Measurements from ENCODE around the gene FZD10. TPM values are rescaled to one million over a fixed set of nuclear protein-coding genes. Genes with fewer than 3 reads are reported as not detected.

FZD10 gene
- total and polyA plus RNA-seq, 2 experiments from 2014 or later = 0.11 to 0.45 TPM

DNA sequence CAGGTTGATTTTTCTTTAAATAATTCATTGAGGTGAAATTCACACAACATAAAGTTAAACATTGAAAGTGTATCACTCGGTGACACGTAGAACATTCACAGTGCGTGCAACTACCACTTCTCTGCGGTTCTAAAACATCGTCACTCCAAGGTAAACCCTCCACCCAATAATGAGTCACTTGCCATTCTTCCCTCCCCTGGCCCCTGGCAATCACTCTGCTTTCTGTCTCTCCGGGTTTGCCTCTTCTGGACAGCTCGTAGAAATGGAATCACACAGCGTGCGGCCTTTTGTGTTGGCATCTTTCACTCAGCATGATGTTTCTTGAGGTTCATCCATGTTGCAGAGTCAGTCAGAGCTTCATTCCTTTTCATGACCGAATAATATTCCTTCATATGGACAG, 18.9 kb downstream of the FZD10 start:
- no peak overlapping the region for H3K4me3 ChIP-seq
- H4K20me1 ChIP-seq (replicated peaks; ENCODE audit: insufficient read depth) = no peaks in the 10 kb centered on the region
- H3K4me1 ChIP-seq (ENCODE audit: insufficient read depth) = no peaks in the 10 kb centered on the region
- peaks cover 45% of the 10 kb centered on the region for H3K36me3 Mint-ChIP-seq (ENCODE audit: low read depth)
- peaks cover 6% of the 10 kb centered on the region for H3K27me3 Mint-ChIP-seq (ENCODE audit: insufficient read depth, low read depth, poor library complexity)
- peaks cover 100% of the 10 kb centered on the region for H3K9me3 Mint-ChIP-seq
- no peak overlapping the region for H3K4me2 ChIP-seq
- H2AFZ ChIP-seq = no peak overlapping the region
- H3K27ac Mint-ChIP-seq = no peak overlapping the region
- no peaks in the 10 kb centered on the region for H3K79me2 ChIP-seq (replicated peaks; ENCODE audit: insufficient read depth)
- TF ChIP-seq NANOG (IDR thresholded peaks at IDR 0.05; ENCODE audit: borderline replicate concordance) (no peak), JUNB (IDR thresholded peaks at IDR 0.05; ENCODE audit: unreplicated experiment) (no peak), ZNF331 (CRISPR knock-in tag; IDR thresholded peaks at IDR 0.05; ENCODE audit: low read depth) (no peak), EZH2 (IDR thresholded peaks at IDR 0.05; ENCODE audit: low read depth, unreplicated experiment) (no peak), CREB1 (CRISPR knock-in tag; IDR thresholded peaks at IDR 0.05; ENCODE audit: low read depth) (no peak), STAT1 (IDR thresholded peaks at IDR 0.05; ENCODE audit: unreplicated experiment) (no peak), POLR2AphosphoS5 (IDR thresholded peaks at IDR 0.05; ENCODE audit: low read depth) (no peak), EZH2phosphoT487 (IDR thresholded peaks at IDR 0.05; ENCODE audit: unreplicated experiment) (no peak), ZNF114 (CRISPR knock-in tag; IDR thresholded peaks at IDR 0.05) (no peak)
- TF ChIP-seq, protein P1, sequence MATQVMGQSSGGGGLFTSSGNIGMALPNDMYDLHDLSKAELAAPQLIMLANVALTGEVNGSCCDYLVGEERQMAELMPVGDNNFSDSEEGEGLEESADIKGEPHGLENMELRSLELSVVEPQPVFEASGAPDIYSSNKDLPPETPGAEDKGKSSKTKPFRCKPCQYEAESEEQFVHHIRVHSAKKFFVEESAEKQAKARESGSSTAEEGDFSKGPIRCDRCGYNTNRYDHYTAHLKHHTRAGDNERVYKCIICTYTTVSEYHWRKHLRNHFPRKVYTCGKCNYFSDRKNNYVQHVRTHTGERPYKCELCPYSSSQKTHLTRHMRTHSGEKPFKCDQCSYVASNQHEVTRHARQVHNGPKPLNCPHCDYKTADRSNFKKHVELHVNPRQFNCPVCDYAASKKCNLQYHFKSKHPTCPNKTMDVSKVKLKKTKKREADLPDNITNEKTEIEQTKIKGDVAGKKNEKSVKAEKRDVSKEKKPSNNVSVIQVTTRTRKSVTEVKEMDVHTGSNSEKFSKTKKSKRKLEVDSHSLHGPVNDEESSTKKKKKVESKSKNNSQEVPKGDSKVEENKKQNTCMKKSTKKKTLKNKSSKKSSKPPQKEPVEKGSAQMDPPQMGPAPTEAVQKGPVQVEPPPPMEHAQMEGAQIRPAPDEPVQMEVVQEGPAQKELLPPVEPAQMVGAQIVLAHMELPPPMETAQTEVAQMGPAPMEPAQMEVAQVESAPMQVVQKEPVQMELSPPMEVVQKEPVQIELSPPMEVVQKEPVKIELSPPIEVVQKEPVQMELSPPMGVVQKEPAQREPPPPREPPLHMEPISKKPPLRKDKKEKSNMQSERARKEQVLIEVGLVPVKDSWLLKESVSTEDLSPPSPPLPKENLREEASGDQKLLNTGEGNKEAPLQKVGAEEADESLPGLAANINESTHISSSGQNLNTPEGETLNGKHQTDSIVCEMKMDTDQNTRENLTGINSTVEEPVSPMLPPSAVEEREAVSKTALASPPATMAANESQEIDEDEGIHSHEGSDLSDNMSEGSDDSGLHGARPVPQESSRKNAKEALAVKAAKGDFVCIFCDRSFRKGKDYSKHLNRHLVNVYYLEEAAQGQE (IDR thresholded peaks at IDR 0.05; ENCODE audit: unreplicated experiment) = no peak
- TF ChIP-seq, protein P2, sequence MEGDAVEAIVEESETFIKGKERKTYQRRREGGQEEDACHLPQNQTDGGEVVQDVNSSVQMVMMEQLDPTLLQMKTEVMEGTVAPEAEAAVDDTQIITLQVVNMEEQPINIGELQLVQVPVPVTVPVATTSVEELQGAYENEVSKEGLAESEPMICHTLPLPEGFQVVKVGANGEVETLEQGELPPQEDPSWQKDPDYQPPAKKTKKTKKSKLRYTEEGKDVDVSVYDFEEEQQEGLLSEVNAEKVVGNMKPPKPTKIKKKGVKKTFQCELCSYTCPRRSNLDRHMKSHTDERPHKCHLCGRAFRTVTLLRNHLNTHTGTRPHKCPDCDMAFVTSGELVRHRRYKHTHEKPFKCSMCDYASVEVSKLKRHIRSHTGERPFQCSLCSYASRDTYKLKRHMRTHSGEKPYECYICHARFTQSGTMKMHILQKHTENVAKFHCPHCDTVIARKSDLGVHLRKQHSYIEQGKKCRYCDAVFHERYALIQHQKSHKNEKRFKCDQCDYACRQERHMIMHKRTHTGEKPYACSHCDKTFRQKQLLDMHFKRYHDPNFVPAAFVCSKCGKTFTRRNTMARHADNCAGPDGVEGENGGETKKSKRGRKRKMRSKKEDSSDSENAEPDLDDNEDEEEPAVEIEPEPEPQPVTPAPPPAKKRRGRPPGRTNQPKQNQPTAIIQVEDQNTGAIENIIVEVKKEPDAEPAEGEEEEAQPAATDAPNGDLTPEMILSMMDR (conservative IDR thresholded peaks at IDR 0.05; ENCODE audit: low read depth in 2 of 2) = no peak
- TF ChIP-seq, protein P3, sequence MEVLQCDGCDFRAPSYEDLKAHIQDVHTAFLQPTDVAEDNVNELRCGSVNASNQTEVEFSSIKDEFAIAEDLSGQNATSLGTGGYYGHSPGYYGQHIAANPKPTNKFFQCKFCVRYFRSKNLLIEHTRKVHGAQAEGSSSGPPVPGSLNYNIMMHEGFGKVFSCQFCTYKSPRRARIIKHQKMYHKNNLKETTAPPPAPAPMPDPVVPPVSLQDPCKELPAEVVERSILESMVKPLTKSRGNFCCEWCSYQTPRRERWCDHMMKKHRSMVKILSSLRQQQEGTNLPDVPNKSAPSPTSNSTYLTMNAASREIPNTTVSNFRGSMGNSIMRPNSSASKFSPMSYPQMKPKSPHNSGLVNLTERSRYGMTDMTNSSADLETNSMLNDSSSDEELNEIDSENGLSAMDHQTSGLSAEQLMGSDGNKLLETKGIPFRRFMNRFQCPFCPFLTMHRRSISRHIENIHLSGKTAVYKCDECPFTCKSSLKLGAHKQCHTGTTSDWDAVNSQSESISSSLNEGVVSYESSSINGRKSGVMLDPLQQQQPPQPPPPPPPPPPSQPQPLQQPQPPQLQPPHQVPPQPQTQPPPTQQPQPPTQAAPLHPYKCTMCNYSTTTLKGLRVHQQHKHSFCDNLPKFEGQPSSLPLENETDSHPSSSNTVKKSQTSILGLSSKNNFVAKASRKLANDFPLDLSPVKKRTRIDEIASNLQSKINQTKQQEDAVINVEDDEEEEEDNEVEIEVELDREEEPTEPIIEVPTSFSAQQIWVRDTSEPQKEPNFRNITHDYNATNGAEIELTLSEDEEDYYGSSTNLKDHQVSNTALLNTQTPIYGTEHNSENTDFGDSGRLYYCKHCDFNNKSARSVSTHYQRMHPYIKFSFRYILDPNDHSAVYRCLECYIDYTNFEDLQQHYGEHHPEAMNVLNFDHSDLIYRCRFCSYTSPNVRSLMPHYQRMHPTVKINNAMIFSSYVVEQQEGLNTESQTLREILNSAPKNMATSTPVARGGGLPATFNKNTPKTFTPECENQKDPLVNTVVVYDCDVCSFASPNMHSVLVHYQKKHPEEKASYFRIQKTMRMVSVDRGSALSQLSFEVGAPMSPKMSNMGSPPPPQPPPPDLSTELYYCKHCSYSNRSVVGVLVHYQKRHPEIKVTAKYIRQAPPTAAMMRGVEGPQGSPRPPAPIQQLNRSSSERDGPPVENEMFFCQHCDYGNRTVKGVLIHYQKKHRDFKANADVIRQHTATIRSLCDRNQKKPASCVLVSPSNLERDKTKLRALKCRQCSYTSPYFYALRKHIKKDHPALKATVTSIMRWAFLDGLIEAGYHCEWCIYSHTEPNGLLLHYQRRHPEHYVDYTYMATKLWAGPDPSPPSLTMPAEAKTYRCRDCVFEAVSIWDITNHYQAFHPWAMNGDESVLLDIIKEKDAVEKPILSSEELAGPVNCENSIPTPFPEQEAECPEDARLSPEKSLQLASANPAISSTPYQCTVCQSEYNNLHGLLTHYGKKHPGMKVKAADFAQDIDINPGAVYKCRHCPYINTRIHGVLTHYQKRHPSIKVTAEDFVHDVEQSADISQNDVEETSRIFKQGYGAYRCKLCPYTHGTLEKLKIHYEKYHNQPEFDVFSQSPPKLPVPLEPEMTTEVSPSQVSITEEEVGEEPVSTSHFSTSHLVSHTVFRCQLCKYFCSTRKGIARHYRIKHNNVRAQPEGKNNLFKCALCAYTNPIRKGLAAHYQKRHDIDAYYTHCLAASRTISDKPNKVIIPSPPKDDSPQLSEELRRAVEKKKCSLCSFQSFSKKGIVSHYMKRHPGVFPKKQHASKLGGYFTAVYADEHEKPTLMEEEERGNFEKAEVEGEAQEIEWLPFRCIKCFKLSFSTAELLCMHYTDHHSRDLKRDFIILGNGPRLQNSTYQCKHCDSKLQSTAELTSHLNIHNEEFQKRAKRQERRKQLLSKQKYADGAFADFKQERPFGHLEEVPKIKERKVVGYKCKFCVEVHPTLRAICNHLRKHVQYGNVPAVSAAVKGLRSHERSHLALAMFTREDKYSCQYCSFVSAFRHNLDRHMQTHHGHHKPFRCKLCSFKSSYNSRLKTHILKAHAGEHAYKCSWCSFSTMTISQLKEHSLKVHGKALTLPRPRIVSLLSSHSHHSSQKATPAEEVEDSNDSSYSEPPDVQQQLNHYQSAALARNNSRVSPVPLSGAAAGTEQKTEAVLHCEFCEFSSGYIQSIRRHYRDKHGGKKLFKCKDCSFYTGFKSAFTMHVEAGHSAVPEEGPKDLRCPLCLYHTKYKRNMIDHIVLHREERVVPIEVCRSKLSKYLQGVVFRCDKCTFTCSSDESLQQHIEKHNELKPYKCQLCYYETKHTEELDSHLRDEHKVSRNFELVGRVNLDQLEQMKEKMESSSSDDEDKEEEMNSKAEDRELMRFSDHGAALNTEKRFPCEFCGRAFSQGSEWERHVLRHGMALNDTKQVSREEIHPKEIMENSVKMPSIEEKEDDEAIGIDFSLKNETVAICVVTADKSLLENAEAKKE (CRISPR knock-in tag; IDR thresholded peaks at IDR 0.05) = no peak
- TF ChIP-seq, protein P4, sequence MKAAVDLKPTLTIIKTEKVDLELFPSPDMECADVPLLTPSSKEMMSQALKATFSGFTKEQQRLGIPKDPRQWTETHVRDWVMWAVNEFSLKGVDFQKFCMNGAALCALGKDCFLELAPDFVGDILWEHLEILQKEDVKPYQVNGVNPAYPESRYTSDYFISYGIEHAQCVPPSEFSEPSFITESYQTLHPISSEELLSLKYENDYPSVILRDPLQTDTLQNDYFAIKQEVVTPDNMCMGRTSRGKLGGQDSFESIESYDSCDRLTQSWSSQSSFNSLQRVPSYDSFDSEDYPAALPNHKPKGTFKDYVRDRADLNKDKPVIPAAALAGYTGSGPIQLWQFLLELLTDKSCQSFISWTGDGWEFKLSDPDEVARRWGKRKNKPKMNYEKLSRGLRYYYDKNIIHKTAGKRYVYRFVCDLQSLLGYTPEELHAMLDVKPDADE (IDR thresholded peaks at IDR 0.05) = no peak
- H3K36me3 ChIP-seq (ENCODE audit: insufficient read depth) = no peaks in the 10 kb centered on the region
- H3K4me3 Mint-ChIP-seq = no peak overlapping the region
- no peaks in the 10 kb centered on the region for H3K9me2 ChIP-seq (ENCODE audit: insufficient read depth)
- no peak for ATAC-seq
- H3F3A ChIP-seq (replicated peaks; ENCODE audit: low read depth) = no peaks in the 10 kb centered on the region
- H3K27ac ChIP-seq (ENCODE audit: low read depth) = no peak overlapping the region
- H3K4me1 Mint-ChIP-seq = no peaks in the 10 kb centered on the region
- DNase-seq (ENCODE audit: low spot score) = no peak
- no peaks in the 10 kb centered on the region for H3K27me3 ChIP-seq (ENCODE audit: insufficient read depth)

All from GM23338 (cell line).